ENCODE data around the gene LPIN3.

Gene LPIN3

DNA sequence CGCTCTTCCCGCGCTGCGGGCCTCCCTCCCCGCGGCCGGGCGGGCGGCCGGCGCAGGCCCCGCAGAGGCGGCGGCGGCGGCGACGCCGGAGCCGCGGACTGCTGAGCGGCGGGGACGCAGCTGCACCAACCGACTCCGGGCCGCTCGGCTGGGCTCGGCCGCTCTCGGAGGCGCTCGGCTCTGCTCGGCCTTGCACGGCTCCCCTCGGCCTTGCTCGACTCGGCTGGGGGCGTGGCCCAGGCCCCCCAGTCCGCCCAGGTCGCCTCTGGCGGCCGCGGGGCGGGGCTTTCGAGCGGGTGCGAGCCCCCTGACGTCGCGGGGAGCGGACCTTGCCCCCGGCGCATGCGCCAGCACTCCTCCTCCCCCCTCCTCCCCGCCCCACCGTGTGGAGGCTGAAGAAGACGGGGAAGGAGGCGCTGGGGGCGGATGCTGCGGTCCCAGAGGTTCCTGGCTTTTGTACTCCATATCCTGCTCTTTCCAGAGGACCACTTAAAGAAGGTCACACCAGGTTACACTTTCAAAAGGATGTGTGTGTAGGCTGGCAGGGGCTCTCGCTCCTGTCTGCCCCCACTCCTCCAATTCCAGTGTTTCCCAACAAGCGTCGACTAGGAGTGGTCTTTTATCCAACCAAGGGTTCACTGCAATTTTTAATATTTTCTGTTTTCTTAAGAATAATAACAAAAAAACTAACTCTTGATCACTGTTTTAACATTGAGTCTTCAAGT lies 22.9 kb upstream of the LPIN3 start, which contains the start of gene ZHX3:
Gene ZHX3, minus strand, starts transcription at position 186 of the 725 bp plus-strand sequence. CDS start 112,815 bp downstream, outside the sequence.
- peaks cover 62% of the 10 kb centered on the region for H3K27me3 ChIP-seq
- no peak within 1 kb of the TSS for H3K27ac ChIP-seq
- no peaks in the 10 kb centered on the region for H3K36me3 ChIP-seq
- H3K9me3 ChIP-seq: no peaks in the 10 kb centered on the region
- H3K4me1 ChIP-seq (ENCODE audit: control insufficient read depth in 1 of 2, insufficient read depth in 1 of 2, low read depth in 1 of 2, low read length in 1 of 2): peaks cover 6 to 9% of the 10 kb centered on the region in 2 experiments
- H3K4me3 ChIP-seq (ENCODE audit: low read depth in 1 of 2, low read length in 1 of 2): peak within 1 kb of the TSS; percentile 57 to 66
- TF ChIP-seq, protein P1, sequence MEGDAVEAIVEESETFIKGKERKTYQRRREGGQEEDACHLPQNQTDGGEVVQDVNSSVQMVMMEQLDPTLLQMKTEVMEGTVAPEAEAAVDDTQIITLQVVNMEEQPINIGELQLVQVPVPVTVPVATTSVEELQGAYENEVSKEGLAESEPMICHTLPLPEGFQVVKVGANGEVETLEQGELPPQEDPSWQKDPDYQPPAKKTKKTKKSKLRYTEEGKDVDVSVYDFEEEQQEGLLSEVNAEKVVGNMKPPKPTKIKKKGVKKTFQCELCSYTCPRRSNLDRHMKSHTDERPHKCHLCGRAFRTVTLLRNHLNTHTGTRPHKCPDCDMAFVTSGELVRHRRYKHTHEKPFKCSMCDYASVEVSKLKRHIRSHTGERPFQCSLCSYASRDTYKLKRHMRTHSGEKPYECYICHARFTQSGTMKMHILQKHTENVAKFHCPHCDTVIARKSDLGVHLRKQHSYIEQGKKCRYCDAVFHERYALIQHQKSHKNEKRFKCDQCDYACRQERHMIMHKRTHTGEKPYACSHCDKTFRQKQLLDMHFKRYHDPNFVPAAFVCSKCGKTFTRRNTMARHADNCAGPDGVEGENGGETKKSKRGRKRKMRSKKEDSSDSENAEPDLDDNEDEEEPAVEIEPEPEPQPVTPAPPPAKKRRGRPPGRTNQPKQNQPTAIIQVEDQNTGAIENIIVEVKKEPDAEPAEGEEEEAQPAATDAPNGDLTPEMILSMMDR (IDR thresholded peaks at IDR 0.05): no peak

DNA sequence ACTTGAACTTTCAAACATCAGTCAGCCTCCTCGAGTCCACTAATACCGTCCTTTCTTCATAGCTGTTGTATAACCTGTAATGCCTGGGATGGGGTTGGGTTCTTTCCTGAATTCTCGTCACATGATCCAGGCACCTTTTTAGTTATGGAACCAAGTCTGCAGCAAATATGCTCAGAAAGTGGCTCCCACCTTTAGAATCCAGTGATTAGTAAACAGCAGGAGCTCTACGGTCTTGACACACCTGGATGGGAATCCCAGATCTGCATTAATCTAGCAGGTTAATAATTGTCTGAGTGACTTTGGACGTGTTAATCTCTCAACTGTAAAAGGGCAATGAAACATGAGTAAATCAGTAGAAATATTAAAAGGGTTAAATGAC lies 22.4 kb upstream of the LPIN3 start:
- peaks cover 62% of the 10 kb centered on the region for H3K27me3 ChIP-seq
- TF ChIP-seq, protein P1 (IDR thresholded peaks at IDR 0.05): no peak
- no peaks in the 10 kb centered on the region for H3K36me3 ChIP-seq
- H3K27ac ChIP-seq: no peak overlapping the region
- no peaks in the 10 kb centered on the region for H3K9me3 ChIP-seq
- peaks cover 6 to 9% of the 10 kb centered on the region in 2 experiments for H3K4me1 ChIP-seq (ENCODE audit: control insufficient read depth in 1 of 2, insufficient read depth in 1 of 2, low read depth in 1 of 2, low read length in 1 of 2)
- peak overlapping the region in 1 of 2 experiments; percentile 57 for H3K4me3 ChIP-seq (ENCODE audit: low read depth in 1 of 2, low read length in 1 of 2)

DNA sequence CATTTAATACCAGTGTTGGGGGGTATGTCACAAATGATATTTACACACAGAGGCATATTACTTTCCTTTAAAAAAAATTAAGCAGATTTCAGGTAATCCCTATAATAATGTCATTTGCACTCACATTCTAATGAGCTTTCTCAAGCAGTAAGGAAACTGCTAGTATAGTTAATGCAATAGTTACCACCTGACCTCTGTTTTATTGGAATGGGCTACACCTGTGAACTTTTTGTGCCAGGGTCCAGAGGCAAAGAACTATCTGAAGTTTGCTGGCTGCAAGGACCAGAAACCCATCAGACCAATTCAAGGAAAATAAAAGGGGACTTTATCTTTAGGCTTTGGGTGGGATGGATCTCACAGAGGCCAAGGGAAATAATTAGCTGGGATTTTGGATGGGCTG lies 20.2 kb upstream of the LPIN3 start:
- Histone ChIP-seq H3K27me3 (peaks cover 54% of the 10 kb centered on the region), H3K9me3 (no peaks in the 10 kb centered on the region), H3K27ac (no peak overlapping the region), H3K36me3 (no peaks in the 10 kb centered on the region), H3K4me3 (ENCODE audit: low read depth in 1 of 2, low read length in 1 of 2) (no peak overlapping the region), H3K4me1 (ENCODE audit: control insufficient read depth in 1 of 2, insufficient read depth in 1 of 2, low read depth in 1 of 2, low read length in 1 of 2) (peaks cover 6 to 9% of the 10 kb centered on the region in 2 experiments)
- TF ChIP-seq, protein P1 (IDR thresholded peaks at IDR 0.05): no peak

DNA sequence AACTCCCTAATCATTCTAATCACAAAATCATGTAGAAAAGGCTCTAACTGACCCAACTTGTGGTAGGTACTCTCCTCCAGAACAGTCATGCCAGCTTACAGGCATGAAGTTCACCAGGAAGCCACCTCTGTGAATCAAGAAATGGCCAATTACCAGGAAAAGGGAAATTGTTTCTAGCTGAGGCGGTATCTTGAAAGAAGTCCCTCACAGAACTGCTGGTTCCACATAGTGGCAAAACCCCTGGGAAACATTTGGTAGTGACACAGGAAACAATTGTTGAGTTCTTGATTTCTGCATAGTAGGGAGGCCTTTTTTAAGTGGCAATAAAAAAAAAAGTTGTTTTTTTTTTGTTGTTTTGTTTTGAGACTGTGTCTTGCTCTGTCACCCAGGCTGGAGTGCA lies 19.6 kb upstream of the LPIN3 start:
- Histone ChIP-seq H3K4me3 (ENCODE audit: low read depth in 1 of 2, low read length in 1 of 2) (no peak overlapping the region), H3K27ac (no peak overlapping the region), H3K9me3 (no peaks in the 10 kb centered on the region), H3K4me1 (ENCODE audit: control insufficient read depth in 1 of 2, insufficient read depth in 1 of 2, low read depth in 1 of 2, low read length in 1 of 2) (peaks cover 6 to 9% of the 10 kb centered on the region in 2 experiments), H3K27me3 (peaks cover 50% of the 10 kb centered on the region), H3K36me3 (no peaks in the 10 kb centered on the region)
- TF ChIP-seq, protein P1 (IDR thresholded peaks at IDR 0.05): no peak

DNA sequence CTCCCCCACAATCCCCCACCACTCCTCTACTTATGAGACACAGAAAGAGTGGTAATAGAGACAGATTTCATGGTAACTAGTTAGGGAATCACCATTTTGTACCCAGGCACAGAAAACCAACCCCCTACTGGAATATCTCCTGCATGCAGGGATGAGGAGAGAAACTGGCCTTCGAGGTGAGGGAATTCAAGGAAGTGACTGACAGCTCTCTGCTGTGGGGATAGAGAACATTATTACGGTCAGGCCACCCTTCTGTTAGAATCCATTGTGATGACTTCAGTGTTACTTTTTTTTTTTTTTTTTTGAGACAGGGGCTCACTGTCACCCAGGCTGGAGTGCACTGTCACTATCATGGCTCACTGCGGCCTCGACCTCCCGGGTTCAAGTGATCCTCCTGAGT lies 13.4 kb upstream of the LPIN3 start:
- Histone ChIP-seq H3K36me3 (no peaks in the 10 kb centered on the region), H3K4me3 (ENCODE audit: low read depth in 1 of 2, low read length in 1 of 2) (no peak overlapping the region), H3K4me1 (ENCODE audit: control insufficient read depth in 1 of 2, insufficient read depth in 1 of 2, low read depth in 1 of 2, low read length in 1 of 2) (no peaks in the 10 kb centered on the region), H3K27ac (no peak overlapping the region), H3K27me3 (peaks cover 32% of the 10 kb centered on the region), H3K9me3 (no peaks in the 10 kb centered on the region)
- TF ChIP-seq, protein P1 (IDR thresholded peaks at IDR 0.05): no peak
